SW480 (cell line): ENCODE results near the gene SDHA.

Experiments
- DNase-seq: peaks from one replicate; pipeline ENCODE4 v3.0.0-alpha.2; 2016; ENCODE audit warnings: low spot score

The SDHA gene

GRCh38 chr5:217494-218456, at the start of gene SDHA, which contains the start of gene CCDC127:
Gene SDHA (plus strand): TSS chr5:218320. CDS start chr5:218356, 36 bp downstream.
Gene CCDC127 (minus strand): TSS chr5:218153. CDS start chr5:216849, 1,304 bp downstream.
- peak; percentile 90 for DNase-seq

- no peak for DNase-seq
Measured at GRCh38 chr5:169071-169727, 48.9 kb upstream of the SDHA start.

GRCh38 chr5:169728-170094, 48.4 kb upstream of the SDHA start:
- DNase-seq = no peak

GRCh38 chr5:170971-171800, 46.9 kb upstream of the SDHA start:
- no peak for DNase-seq

- no peak for DNase-seq
Measured at GRCh38 chr5:171801-172331, 46.3 kb upstream of the SDHA start.

- no peak for DNase-seq
Measured at GRCh38 chr5:172421-172820, 45.7 kb upstream of the SDHA start.

GRCh38 chr5:172841-173251, 45.3 kb upstream of the SDHA start:
- DNase-seq = no peak

GRCh38 chr5:173392-174290, 44.5 kb upstream of the SDHA start:
- no peak for DNase-seq

GRCh38 chr5:174291-174600, 43.9 kb upstream of the SDHA start:
- no peak for DNase-seq

GRCh38 chr5:174876-175465, 43.1 kb upstream of the SDHA start:
- no peak for DNase-seq

- DNase-seq = no peak
Measured at GRCh38 chr5:176296-176823, 41.8 kb upstream of the SDHA start.

- DNase-seq = no peak
Measured at GRCh38 chr5:178110-178509, 40.0 kb upstream of the SDHA start.

- no peak for DNase-seq
Measured at GRCh38 chr5:179401-179800, 38.7 kb upstream of the SDHA start.

GRCh38 chr5:180286-180918, 37.7 kb upstream of the SDHA start:
- DNase-seq = no peak

GRCh38 chr5:181160-181559, 37.0 kb upstream of the SDHA start:
- no peak for DNase-seq

- DNase-seq = no peak
Measured at GRCh38 chr5:181566-181965, 36.6 kb upstream of the SDHA start.

GRCh38 chr5:182126-182525, 36.0 kb upstream of the SDHA start:
- DNase-seq = no peak

- DNase-seq = no peak
Measured at GRCh38 chr5:184471-184870, 33.6 kb upstream of the SDHA start.

GRCh38 chr5:185095-186070, 32.7 kb upstream of the SDHA start:
- DNase-seq = no peak
